A673 (cell line): Measurements from ENCODE around the gene TTF1. TPM values are rescaled to one million over a fixed set of nuclear protein-coding genes. Genes with fewer than 3 reads are reported as not detected.

Experiments
- BruUV-seq: library from RNA; stranded (reverse); fragments of 400-500 nt; replicated peaks from 2 replicates; lab custom pipeline; 2021; lab: Mats Ljungman, UMichigan
- CTCF ChIA-PET: fragments of 300-600 bp; sonication (Branson Sonifier 250); formaldehyde crosslinking; loops from one replicate; lab custom pipeline; 2022; ENCODE audit warnings: antibody characterized with exemption; lab: Charles Lee
- POLR2A ChIA-PET: fragments of 300-600 bp; sonication (Branson Sonifier 250); formaldehyde crosslinking; loops from one replicate; lab custom pipeline; 2022; ENCODE audit warnings: antibody characterized with exemption; ENCODE audit not compliant: low non-redundant PET; lab: Charles Lee
- DNase-seq: peaks from one replicate; pipeline ENCODE4 v3.0.0-alpha.2; 2015; ENCODE audit warnings: low spot score
- H3K27ac ChIP-seq: fragments of 200-600 bp; sonication (generic); 2 replicates; pipeline ENCODE4 v1.5.1; 2016; ENCODE audit warnings: mixed run types, low read depth, mild to moderate bottlenecking, mixed read lengths, antibody characterized with exemption, low read length; ENCODE audit not compliant: poor library complexity, severe bottlenecking
- H3K27me3 ChIP-seq: fragments of 200-600 bp; sonication (generic); replicated peaks from 2 replicates; pipeline ENCODE4 v1.6.1; 2017; ENCODE audit warnings: mixed run types, low read depth, mild to moderate bottlenecking, mixed read lengths, antibody characterized with exemption, low read length; ENCODE audit not compliant: insufficient read depth, poor library complexity
- H3K36me3 ChIP-seq: fragments of 200-600 bp; sonication (generic); 2 replicates; pipeline ENCODE4 v1.6.1; 2016; ENCODE audit warnings: mixed run types, mild to moderate bottlenecking, mixed read lengths, antibody characterized with exemption, low read length; ENCODE audit not compliant: insufficient read depth, poor library complexity, severe bottlenecking
- H3K4me1 ChIP-seq: fragments of 200-600 bp; sonication (generic); 2 replicates; pipeline ENCODE4 v1.6.1; 2017; ENCODE audit warnings: mixed run types, mild to moderate bottlenecking, mixed read lengths, antibody characterized with exemption, low read length; ENCODE audit not compliant: insufficient read depth, poor library complexity, severe bottlenecking
- H3K4me3 ChIP-seq: fragments of 200-600 bp; sonication (generic); 2 replicates; pipeline ENCODE4 v1.5.1; 2016; ENCODE audit warnings: low read depth, mixed run types, mild to moderate bottlenecking, mixed read lengths, low read length; ENCODE audit not compliant: poor library complexity, severe bottlenecking
- H3K9me3 ChIP-seq: fragments of 200-600 bp; sonication (generic); 2 replicates; pipeline ENCODE4 v1.6.1; 2016; ENCODE audit warnings: mixed run types, low read depth, mild to moderate bottlenecking, mixed read lengths, antibody characterized with exemption, low read length; ENCODE audit not compliant: poor library complexity, severe bottlenecking
- CTCF ChIP-seq: fragments of 300-800, 200-600 bp; sonication (generic); conservative IDR thresholded peaks from 2 replicates; pipeline ENCODE4 v1.5.1; 2017; ENCODE audit warnings: low read depth, mild to moderate bottlenecking, antibody characterized with exemption, low read length, moderate library complexity, mixed read lengths
- EZH2 ChIP-seq: fragments of 200-600 bp; sonication (generic); IDR thresholded peaks from 2 replicates; pipeline ENCODE4 v1.6.1; 2017; ENCODE audit warnings: borderline replicate concordance, low read depth, mild to moderate bottlenecking, mixed read lengths, antibody characterized with exemption, low read length; ENCODE audit not compliant: poor library complexity, severe bottlenecking
- intact Hi-C: fragments of 100-400 bp; cut with micrococcal nuclease; formaldehyde crosslinking; loops from one replicate; pipeline ENCODE4 v1.10.0; 2022; ENCODE audit not compliant: unreplicated experiment
- total RNA-seq: library from RNA; stranded (reverse); gene quantifications from 2 replicates; pipeline ENCODE4 v1.2.3, GENCODE V29; 2021

TTF1 gene
- total RNA-seq, 1 experiment from 2014 or later: 27.5 TPM

- no peak for DNase-seq
- intact Hi-C loops: no loop called here
- no peaks in the 10 kb centered on the region for H3K4me1 ChIP-seq
- BruUV-seq: no TSS peak
- TF ChIP-seq CTCF: no peak
- TF ChIP-seq EZH2: no peak
- ChIA-PET POLR2A (no interaction called here), CTCF (no interaction called here)
- H3K4me3 ChIP-seq: no peak overlapping the region
- no peaks in the 10 kb centered on the region for H3K9me3 ChIP-seq
- no peaks in the 10 kb centered on the region for H3K27me3 ChIP-seq
- H3K36me3 ChIP-seq: peaks cover 88% of the 10 kb centered on the region
- H3K27ac ChIP-seq: no peak overlapping the region
Measured at GRCh38 chr9:132391449-132391848, 15.2 kb downstream of the TTF1 start.

DNA sequence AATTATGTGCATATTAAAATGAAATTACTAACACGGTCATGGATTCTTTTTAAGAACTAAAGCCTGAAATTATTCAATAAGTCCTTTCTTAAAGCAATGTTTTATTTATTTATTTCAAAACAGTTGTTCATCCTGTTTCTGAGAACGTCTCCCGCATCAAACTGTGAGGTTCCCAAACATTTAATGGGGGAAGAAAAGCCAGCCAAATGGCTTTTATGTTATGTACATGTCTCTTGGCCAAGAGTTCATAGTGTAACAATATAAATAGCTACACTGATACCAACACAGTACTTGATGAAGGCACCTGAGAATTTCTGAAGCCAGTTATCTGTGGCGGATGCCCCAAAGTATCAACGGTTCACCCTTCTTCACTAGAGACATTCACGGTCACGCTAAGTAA, 15.7 kb downstream of the TTF1 start:
- Histone ChIP-seq H3K36me3 (peaks cover 88% of the 10 kb centered on the region), H3K27ac (no peak overlapping the region), H3K4me3 (no peak overlapping the region), H3K9me3 (no peaks in the 10 kb centered on the region), H3K27me3 (no peaks in the 10 kb centered on the region), H3K4me1 (no peaks in the 10 kb centered on the region)
- intact Hi-C loops: no loop called here
- ChIA-PET CTCF (no interaction called here), POLR2A (no interaction called here)
- no TSS peak for BruUV-seq
- no peak for DNase-seq
- TF ChIP-seq EZH2 (no peak), CTCF (no peak)

GRCh38 chr9:132387133-132387532, 19.5 kb downstream of the TTF1 start:
- DNase-seq: no peak
- CTCF ChIA-PET: no interaction called here
- Histone ChIP-seq H3K4me3 (no peak overlapping the region), H3K4me1 (no peaks in the 10 kb centered on the region), H3K9me3 (no peaks in the 10 kb centered on the region), H3K27ac (no peak overlapping the region), H3K36me3 (peaks cover 78% of the 10 kb centered on the region), H3K27me3 (no peaks in the 10 kb centered on the region)
- intact Hi-C loops: loop anchor here (5.0 kb wide), 1 partner anchor 45 kb away; no protein-coding TSS in a partner anchor
- POLR2A ChIA-PET: no interaction called here
- BruUV-seq: no TSS peak
- TF ChIP-seq EZH2 (no peak), CTCF (no peak)
